Measurements from ENCODE around the gene ATG9A. TPM values are rescaled to one million over a fixed set of nuclear protein-coding genes. Genes with fewer than 3 reads are reported as not detected.

Gene ATG9A
- total and polyA plus RNA-seq, 9 of the 15 experiments (the other 6 are each of a cell fraction or from before 2014, with no cell fraction given) = 0.25 to 65.6 (median 23.4) TPM

DNA sequence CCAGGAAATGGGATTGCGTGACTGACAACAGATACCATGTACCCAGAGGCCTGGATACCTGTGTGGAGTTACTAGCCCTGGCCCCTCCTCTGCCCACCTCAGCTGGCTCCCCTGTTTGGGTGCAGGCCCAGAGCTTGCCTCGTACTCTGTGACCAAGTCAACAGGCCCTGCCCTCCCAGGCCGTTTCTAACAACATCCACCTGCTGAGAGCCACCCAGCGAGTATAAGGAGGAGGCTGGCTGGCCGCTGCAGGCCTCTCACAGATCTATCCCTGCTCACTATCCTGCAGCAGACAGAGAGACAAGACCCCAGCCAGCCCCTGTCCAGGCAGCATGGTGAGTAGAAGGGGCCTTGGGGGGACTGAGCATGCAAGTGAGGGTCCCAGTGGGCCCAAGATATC lies 36.8 kb upstream of the ATG9A start (continued):
- TF ChIP-seq, protein P1, sequence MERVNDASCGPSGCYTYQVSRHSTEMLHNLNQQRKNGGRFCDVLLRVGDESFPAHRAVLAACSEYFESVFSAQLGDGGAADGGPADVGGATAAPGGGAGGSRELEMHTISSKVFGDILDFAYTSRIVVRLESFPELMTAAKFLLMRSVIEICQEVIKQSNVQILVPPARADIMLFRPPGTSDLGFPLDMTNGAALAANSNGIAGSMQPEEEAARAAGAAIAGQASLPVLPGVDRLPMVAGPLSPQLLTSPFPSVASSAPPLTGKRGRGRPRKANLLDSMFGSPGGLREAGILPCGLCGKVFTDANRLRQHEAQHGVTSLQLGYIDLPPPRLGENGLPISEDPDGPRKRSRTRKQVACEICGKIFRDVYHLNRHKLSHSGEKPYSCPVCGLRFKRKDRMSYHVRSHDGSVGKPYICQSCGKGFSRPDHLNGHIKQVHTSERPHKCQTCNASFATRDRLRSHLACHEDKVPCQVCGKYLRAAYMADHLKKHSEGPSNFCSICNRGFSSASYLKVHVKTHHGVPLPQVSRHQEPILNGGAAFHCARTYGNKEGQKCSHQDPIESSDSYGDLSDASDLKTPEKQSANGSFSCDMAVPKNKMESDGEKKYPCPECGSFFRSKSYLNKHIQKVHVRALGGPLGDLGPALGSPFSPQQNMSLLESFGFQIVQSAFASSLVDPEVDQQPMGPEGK (CRISPR knock-in tag; IDR thresholded peaks at IDR 0.05; ENCODE audit: borderline replicate concordance) = no peak
- TF ChIP-seq, protein P2, sequence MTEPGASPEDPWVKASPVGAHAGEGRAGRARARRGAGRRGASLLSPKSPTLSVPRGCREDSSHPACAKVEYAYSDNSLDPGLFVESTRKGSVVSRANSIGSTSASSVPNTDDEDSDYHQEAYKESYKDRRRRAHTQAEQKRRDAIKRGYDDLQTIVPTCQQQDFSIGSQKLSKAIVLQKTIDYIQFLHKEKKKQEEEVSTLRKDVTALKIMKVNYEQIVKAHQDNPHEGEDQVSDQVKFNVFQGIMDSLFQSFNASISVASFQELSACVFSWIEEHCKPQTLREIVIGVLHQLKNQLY (CRISPR knock-in tag; conservative IDR thresholded peaks at IDR 0.05) = no peak
- TF ChIP-seq, protein P3, sequence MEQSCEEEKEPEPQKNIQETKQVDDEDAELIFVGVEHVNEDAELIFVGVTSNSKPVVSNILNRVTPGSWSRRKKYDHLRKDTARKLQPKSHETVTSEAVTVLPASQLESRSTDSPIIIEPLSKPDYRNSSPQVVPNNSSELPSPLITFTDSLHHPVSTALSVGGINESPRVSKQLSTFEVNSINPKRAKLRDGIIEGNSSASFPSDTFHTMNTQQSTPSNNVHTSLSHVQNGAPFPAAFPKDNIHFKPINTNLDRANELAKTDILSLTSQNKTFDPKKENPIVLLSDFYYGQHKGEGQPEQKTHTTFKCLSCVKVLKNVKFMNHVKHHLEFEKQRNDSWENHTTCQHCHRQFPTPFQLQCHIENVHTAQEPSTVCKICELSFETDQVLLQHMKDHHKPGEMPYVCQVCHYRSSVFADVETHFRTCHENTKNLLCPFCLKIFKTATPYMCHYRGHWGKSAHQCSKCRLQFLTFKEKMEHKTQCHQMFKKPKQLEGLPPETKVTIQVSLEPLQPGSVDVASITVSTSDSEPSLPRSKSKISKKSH (CRISPR knock-in tag; IDR thresholded peaks at IDR 0.05) = no peak
- no peak for TF ChIP-seq ZKSCAN8 (CRISPR knock-in tag; IDR thresholded peaks at IDR 0.05)
- TF ChIP-seq CCNT2 (IDR thresholded peaks at IDR 0.05; ENCODE audit: borderline replicate concordance, extremely low read depth, insufficient read length, low read depth, low read length) = no peak
- no peak for TF ChIP-seq ZNF23 (CRISPR knock-in tag; IDR thresholded peaks at IDR 0.05)
- no peak for TF ChIP-seq EP300 (IDR thresholded peaks at IDR 0.05; ENCODE audit: low read length)
- TF ChIP-seq, protein P4, sequence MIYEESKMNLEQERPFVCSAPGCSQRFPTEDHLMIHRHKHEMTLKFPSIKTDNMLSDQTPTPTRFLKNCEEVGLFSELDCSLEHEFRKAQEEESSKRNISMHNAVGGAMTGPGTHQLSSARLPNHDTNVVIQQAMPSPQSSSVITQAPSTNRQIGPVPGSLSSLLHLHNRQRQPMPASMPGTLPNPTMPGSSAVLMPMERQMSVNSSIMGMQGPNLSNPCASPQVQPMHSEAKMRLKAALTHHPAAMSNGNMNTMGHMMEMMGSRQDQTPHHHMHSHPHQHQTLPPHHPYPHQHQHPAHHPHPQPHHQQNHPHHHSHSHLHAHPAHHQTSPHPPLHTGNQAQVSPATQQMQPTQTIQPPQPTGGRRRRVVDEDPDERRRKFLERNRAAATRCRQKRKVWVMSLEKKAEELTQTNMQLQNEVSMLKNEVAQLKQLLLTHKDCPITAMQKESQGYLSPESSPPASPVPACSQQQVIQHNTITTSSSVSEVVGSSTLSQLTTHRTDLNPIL (CRISPR knock-in tag; IDR thresholded peaks at IDR 0.05) = no peak
- no peak for TF ChIP-seq KLF1 (tag; IDR thresholded peaks at IDR 0.05)
- TF ChIP-seq FOXK2 (conservative IDR thresholded peaks at IDR 0.05 in 1 of 2, IDR thresholded peaks at IDR 0.05 in 1 of 2; ENCODE audit: low read depth in 2 of 2) = no peak
- TF ChIP-seq TEAD4 (IDR thresholded peaks at IDR 0.05; ENCODE audit: low read length) = no peak
- TF ChIP-seq TEAD4 (CRISPR knock-in tag; IDR thresholded peaks at IDR 0.05; ENCODE audit: borderline replicate concordance) = no peak
- no peak for TF ChIP-seq RFX5 (IDR thresholded peaks at IDR 0.05; ENCODE audit: low read depth, low read length)
- TF ChIP-seq, protein P5, sequence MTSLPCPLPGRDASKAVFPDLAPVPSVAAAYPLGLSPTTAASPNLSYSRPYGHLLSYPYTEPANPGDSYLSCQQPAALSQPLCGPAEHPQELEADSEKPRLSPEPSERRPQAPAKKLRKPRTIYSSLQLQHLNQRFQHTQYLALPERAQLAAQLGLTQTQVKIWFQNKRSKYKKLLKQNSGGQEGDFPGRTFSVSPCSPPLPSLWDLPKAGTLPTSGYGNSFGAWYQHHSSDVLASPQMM (CRISPR knock-in tag; IDR thresholded peaks at IDR 0.05) = no peak
- no peak for TF ChIP-seq NR4A1 (CRISPR knock-in tag; IDR thresholded peaks at IDR 0.05)
- no peak for TF ChIP-seq NR4A1 (tag; IDR thresholded peaks at IDR 0.05)
